SK-N-SH (cell line): ENCODE data around the gene NME3.

Experiments used
- CTCF ChIP-seq: fragments of 200-600 bp; sonication (generic); IDR thresholded peaks from 2 replicates; pipeline ENCODE4 v1.6.1; 2017; ENCODE audit warnings: antibody characterized with exemption, mild to moderate bottlenecking, moderate library complexity
- EZH2phosphoT487 ChIP-seq: fragments of 200-600 bp; sonication (generic); IDR thresholded peaks from 2 replicates; pipeline ENCODE4 v1.6.1; 2017; ENCODE audit warnings: low read depth, mixed run types, mild to moderate bottlenecking, antibody characterized with exemption, moderate library complexity, borderline replicate concordance
- MXI1 ChIP-seq: IDR thresholded peaks from 2 replicates; pipeline ENCODE4 v1.6.1; 2012; ENCODE audit warnings: mild to moderate bottlenecking, low read depth, low read length, improper control_type of control experiment
- NFIC ChIP-seq: IDR thresholded peaks from 2 replicates; pipeline ENCODE4 v1.4.0; 2012; ENCODE audit warnings: borderline replicate concordance
- POLR2AphosphoS5 ChIP-seq: IDR thresholded peaks from 2 replicates; pipeline ENCODE4 v1.6.1; 2012; ENCODE audit warnings: low read depth, low read length
- RXRA ChIP-seq: IDR thresholded peaks from 2 replicates; pipeline ENCODE4 v1.4.0; 2012; ENCODE audit warnings: low read depth, mild to moderate bottlenecking, borderline replicate concordance
- TCF12 ChIP-seq: IDR thresholded peaks from 2 replicates; pipeline ENCODE4 v1.4.0; 2012
- TF ChIP-seq, protein P1 (sequence below): IDR thresholded peaks from 2 replicates; pipeline ENCODE4 v1.4.0; 2012; ENCODE audit warnings: low read depth, borderline replicate concordance
- TF ChIP-seq, protein P2 (sequence below): IDR thresholded peaks from 2 replicates; pipeline ENCODE4 v1.6.1; 2012; ENCODE audit warnings: mild to moderate bottlenecking, low read depth, low read length, moderate library complexity

DNA sequence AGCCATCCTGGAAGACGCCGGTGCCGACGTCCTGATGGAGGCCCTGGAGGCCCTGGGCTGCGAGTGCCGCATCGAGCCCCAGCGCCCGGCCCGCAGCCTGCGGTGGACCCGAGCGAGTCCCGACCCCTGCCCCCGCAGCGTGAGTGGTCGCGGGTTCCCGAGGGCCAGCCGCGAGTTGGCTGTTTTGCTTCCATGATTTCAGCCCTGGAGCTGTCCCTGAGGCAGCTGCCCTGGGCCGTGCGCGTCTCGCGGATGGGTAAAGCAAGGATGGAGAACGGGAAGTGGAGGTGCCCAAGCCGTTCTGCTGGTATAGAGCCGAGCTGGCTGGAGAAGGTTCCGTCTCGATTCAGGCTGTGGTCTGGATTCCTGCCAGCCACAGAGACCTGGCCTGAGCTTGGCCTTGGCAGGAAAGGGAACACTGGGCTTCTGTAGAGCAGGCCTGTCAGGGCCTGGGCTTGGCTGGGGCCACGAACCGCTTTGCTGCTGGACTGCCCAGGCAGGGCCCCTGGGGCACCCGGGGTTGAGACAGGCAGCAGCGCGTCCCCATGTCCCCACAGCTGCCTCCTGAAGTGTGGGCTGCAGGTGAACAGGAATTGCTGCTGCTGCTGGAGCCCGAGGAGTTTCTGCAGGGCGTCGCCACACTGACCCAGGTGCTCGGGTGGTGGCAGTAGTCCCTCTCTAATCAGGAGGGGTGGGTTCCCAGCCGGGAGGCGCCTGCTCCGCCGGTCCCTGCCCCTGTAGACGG, 2.5 kb upstream of the NME3 start:
- TF ChIP-seq, protein P1, sequence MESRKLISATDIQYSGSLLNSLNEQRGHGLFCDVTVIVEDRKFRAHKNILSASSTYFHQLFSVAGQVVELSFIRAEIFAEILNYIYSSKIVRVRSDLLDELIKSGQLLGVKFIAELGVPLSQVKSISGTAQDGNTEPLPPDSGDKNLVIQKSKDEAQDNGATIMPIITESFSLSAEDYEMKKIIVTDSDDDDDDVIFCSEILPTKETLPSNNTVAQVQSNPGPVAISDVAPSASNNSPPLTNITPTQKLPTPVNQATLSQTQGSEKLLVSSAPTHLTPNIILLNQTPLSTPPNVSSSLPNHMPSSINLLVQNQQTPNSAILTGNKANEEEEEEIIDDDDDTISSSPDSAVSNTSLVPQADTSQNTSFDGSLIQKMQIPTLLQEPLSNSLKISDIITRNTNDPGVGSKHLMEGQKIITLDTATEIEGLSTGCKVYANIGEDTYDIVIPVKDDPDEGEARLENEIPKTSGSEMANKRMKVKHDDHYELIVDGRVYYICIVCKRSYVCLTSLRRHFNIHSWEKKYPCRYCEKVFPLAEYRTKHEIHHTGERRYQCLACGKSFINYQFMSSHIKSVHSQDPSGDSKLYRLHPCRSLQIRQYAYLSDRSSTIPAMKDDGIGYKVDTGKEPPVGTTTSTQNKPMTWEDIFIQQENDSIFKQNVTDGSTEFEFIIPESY, result no peak
- TF ChIP-seq MXI1 (no peak), CTCF (0 out of 2 replicates have a peak, but pooled peaks have one; percentile 3), EZH2phosphoT487 (no peak), NFIC (no peak), POLR2AphosphoS5 (no peak), TCF12 (no peak), RXRA (no peak)
- TF ChIP-seq, protein P2, sequence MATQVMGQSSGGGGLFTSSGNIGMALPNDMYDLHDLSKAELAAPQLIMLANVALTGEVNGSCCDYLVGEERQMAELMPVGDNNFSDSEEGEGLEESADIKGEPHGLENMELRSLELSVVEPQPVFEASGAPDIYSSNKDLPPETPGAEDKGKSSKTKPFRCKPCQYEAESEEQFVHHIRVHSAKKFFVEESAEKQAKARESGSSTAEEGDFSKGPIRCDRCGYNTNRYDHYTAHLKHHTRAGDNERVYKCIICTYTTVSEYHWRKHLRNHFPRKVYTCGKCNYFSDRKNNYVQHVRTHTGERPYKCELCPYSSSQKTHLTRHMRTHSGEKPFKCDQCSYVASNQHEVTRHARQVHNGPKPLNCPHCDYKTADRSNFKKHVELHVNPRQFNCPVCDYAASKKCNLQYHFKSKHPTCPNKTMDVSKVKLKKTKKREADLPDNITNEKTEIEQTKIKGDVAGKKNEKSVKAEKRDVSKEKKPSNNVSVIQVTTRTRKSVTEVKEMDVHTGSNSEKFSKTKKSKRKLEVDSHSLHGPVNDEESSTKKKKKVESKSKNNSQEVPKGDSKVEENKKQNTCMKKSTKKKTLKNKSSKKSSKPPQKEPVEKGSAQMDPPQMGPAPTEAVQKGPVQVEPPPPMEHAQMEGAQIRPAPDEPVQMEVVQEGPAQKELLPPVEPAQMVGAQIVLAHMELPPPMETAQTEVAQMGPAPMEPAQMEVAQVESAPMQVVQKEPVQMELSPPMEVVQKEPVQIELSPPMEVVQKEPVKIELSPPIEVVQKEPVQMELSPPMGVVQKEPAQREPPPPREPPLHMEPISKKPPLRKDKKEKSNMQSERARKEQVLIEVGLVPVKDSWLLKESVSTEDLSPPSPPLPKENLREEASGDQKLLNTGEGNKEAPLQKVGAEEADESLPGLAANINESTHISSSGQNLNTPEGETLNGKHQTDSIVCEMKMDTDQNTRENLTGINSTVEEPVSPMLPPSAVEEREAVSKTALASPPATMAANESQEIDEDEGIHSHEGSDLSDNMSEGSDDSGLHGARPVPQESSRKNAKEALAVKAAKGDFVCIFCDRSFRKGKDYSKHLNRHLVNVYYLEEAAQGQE, result no peak
